ENCODE results near the gene FGF8. TPM values are rescaled to one million over a fixed set of nuclear protein-coding genes. Genes with fewer than 3 reads are reported as not detected.

FGF8 gene
- total and polyA plus RNA-seq, 2 of the 13 experiments (the other 11 are each of a cell fraction or from before 2014, with no cell fraction given): not detected

DNA sequence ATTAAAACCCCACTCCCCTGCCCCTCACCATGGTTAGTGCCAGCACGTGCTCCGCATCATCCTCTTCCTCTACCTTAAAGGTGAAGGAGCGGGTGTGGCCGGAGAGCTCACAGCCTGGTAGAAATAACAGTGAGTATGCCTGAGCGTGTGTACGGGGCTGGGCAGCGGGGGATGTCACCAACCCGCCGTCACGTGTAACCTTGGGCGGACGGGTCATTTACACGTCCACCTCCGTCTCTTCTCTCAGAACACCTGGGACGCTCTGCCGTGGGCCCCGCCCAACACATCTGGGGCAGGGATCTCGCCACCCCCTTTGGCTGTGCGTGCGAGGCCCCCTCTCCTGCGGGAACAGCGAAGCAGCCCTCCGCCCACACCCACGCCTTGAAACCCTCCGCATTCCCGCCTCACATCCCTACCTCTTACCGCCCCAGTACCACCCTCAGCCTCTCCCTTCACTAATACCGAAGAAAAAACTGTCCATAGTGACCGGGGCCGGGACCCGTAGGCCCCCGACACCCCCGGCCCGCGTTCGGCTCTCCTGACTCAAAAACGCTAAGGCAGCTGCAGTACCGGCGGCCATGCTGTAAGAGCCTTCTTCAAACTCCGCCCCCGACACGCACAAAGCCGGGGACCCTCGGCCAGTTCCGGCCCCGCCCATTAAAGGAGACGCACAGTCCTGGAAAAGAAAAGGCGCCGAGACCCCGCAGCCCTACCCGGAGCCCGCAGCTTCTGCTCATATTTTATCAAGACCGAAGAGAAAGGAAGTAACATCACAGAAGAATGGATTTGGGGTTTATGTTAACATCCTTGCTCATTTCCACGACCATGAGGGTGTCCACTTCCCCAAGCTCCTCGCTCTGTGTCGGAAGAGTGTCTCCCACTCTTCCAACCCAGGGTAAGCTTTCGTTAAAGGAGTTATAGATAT, 7.2 kb upstream of the FGF8 start, which contains the start of gene NPM3 (continued):
- TF ChIP-seq ZNF598 (CRISPR knock-in tag; IDR thresholded peaks at IDR 0.05; ENCODE audit: borderline replicate concordance): no peak; the same call in 1 of the 2 replicates
- no peak for TF ChIP-seq KDM6A (CRISPR knock-in tag; IDR thresholded peaks at IDR 0.05; ENCODE audit: low read depth)
- TF ChIP-seq E2F1 (CRISPR knock-in tag; IDR thresholded peaks at IDR 0.05): peak; percentile 67
- peak; percentile 78 for TF ChIP-seq DMAP1 (CRISPR knock-in tag; IDR thresholded peaks at IDR 0.05)
- TF ChIP-seq SP5 (CRISPR knock-in tag; IDR thresholded peaks at IDR 0.05; ENCODE audit: borderline replicate concordance, low read depth): peak; percentile 33; the same call in 1 of the 2 replicates
- TF ChIP-seq ZBTB26 (CRISPR knock-in tag; IDR thresholded peaks at IDR 0.05; ENCODE audit: borderline replicate concordance): no peak; the same call in 1 of the 2 replicates
- TF ChIP-seq ARHGAP35 (CRISPR knock-in tag; IDR thresholded peaks at IDR 0.05; ENCODE audit: borderline replicate concordance): no peak
- TF ChIP-seq YY1 (IDR thresholded peaks at IDR 0.05; ENCODE audit: insufficient read depth, insufficient replicate concordance, low read depth, low read length): peak; percentile 95
- peak; percentile 42; the same call in 1 of the 2 replicates for TF ChIP-seq POGZ (CRISPR knock-in tag; IDR thresholded peaks at IDR 0.05)
- TF ChIP-seq ZSCAN30 (CRISPR knock-in tag; IDR thresholded peaks at IDR 0.05): no peak; the same call in 1 of the 2 replicates
- TF ChIP-seq, protein P1, sequence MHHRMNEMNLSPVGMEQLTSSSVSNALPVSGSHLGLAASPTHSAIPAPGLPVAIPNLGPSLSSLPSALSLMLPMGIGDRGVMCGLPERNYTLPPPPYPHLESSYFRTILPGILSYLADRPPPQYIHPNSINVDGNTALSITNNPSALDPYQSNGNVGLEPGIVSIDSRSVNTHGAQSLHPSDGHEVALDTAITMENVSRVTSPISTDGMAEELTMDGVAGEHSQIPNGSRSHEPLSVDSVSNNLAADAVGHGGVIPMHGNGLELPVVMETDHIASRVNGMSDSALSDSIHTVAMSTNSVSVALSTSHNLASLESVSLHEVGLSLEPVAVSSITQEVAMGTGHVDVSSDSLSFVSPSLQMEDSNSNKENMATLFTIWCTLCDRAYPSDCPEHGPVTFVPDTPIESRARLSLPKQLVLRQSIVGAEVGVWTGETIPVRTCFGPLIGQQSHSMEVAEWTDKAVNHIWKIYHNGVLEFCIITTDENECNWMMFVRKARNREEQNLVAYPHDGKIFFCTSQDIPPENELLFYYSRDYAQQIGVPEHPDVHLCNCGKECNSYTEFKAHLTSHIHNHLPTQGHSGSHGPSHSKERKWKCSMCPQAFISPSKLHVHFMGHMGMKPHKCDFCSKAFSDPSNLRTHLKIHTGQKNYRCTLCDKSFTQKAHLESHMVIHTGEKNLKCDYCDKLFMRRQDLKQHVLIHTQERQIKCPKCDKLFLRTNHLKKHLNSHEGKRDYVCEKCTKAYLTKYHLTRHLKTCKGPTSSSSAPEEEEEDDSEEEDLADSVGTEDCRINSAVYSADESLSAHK (CRISPR knock-in tag; IDR thresholded peaks at IDR 0.05; ENCODE audit: borderline replicate concordance): no peak
- TF ChIP-seq TIGD3 (CRISPR knock-in tag; IDR thresholded peaks at IDR 0.05; ENCODE audit: borderline replicate concordance): no peak
- TF ChIP-seq FOXC1 (CRISPR knock-in tag; IDR thresholded peaks at IDR 0.05; ENCODE audit: borderline replicate concordance): no peak; the same call in 1 of the 2 replicates
- TF ChIP-seq ZNF543 (CRISPR knock-in tag; IDR thresholded peaks at IDR 0.05): 0 out of 2 replicates have a peak, but pooled peaks have one; percentile 33
- TF ChIP-seq, protein P2, sequence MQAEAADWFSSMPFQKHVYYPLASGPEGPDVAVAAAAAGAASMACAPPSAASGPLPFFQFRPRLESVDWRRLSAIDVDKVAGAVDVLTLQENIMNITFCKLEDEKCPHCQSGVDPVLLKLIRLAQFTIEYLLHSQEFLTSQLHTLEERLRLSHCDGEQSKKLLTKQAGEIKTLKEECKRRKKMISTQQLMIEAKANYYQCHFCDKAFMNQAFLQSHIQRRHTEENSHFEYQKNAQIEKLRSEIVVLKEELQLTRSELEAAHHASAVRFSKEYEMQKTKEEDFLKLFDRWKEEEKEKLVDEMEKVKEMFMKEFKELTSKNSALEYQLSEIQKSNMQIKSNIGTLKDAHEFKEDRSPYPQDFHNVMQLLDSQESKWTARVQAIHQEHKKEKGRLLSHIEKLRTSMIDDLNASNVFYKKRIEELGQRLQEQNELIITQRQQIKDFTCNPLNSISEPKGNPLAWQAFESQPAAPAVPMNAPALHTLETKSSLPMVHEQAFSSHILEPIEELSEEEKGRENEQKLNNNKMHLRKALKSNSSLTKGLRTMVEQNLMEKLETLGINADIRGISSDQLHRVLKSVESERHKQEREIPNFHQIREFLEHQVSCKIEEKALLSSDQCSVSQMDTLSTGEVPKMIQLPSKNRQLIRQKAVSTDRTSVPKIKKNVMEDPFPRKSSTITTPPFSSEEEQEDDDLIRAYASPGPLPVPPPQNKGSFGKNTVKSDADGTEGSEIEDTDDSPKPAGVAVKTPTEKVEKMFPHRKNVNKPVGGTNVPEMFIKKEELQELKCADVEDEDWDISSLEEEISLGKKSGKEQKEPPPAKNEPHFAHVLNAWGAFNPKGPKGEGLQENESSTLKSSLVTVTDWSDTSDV (CRISPR knock-in tag; IDR thresholded peaks at IDR 0.05): 0 out of 2 replicates have a peak, but pooled peaks have one; percentile 45
- TF ChIP-seq KLF11 (CRISPR knock-in tag; IDR thresholded peaks at IDR 0.05): no peak
- peak; percentile 88 for TF ChIP-seq SAP130 (CRISPR knock-in tag; IDR thresholded peaks at IDR 0.05; ENCODE audit: low read depth)
